GM12892 (cell line): Measurements from ENCODE around the gene CLK1.

ENCODE experiments used
- DNase-seq: peaks from one replicate; pipeline ENCODE4 v3.0.0; 2011; ENCODE audit not compliant: insufficient read length
- FAIRE-seq: peaks from 2 replicates; lab custom pipeline; 2011; peaks lifted over from hg19 to GRCh38; lab: Jason Lieb, UNC
- POLR2A ChIP-seq: IDR thresholded peaks from 2 replicates; pipeline ENCODE4 v1.6.1; 2011; ENCODE audit warnings: low read depth, low read length, control low read depth
- POLR2AphosphoS5 ChIP-seq: IDR thresholded peaks from 2 replicates; pipeline ENCODE4 v1.6.1; 2011; ENCODE audit warnings: low read depth, low read length, control low read depth
- TAF1 ChIP-seq: IDR thresholded peaks from 2 replicates; pipeline ENCODE4 v1.6.1; 2011; ENCODE audit warnings: low read depth, mild to moderate bottlenecking, control low read depth, low read length, borderline replicate concordance

The CLK1 gene

GRCh38 chr2:200814917-200815316 lies 49.5 kb downstream of the CLK1 start:
- FAIRE-seq (no peak), DNase-seq (no peak)
- TF ChIP-seq POLR2AphosphoS5 (no peak), POLR2A (no peak), TAF1 (no peak)

- DNase-seq (no peak), FAIRE-seq (peak; percentile 50)
- no peak for TF ChIP-seq POLR2AphosphoS5
- TF ChIP-seq TAF1, result no peak
- TF ChIP-seq POLR2A, result no peak; the same call in 1 of the 2 replicates
These were observed 50.1 kb downstream of the CLK1 start for GRCh38 chr2:200814276-200814815.

- peak; percentile 39 for DNase-seq
- peak; percentile 68 for FAIRE-seq
- TF ChIP-seq POLR2AphosphoS5, result no peak; the same call in 1 of the 2 replicates
- TF ChIP-seq TAF1, result no peak
- TF ChIP-seq POLR2A, result no peak
These were observed 52.1 kb downstream of the CLK1 start for GRCh38 chr2:200812122-200813022.

GRCh38 chr2:200811333-200812121 lies 52.9 kb downstream of the CLK1 start, which contains the start of gene BZW1:
TSS of gene BZW1 (plus strand) at chr2:200811910. CDS start at chr2:200813218, 1,308 bp downstream.
- TF ChIP-seq POLR2AphosphoS5, result peak; percentile 97
- TF ChIP-seq TAF1, result peak; percentile 90
- TF ChIP-seq POLR2A, result peak; percentile 99
- peak; percentile 85 for DNase-seq
- FAIRE-seq, result peak; percentile 97

GRCh38 chr2:200810998-200811332 lies 53.5 kb downstream of the CLK1 start:
- TF ChIP-seq TAF1, result no peak
- TF ChIP-seq POLR2A, result no peak
- TF ChIP-seq POLR2AphosphoS5, result no peak
- FAIRE-seq (no peak), DNase-seq (no peak)

GRCh38 chr2:200810252-200810997 lies 54.0 kb downstream of the CLK1 start:
- TF ChIP-seq POLR2A (no peak), POLR2AphosphoS5 (no peak), TAF1 (no peak)
- FAIRE-seq (no peak), DNase-seq (no peak)

GRCh38 chr2:200809506-200810251 lies 54.8 kb downstream of the CLK1 start:
- DNase-seq (no peak), FAIRE-seq (no peak)
- TF ChIP-seq TAF1 (no peak), POLR2AphosphoS5 (no peak), POLR2A (no peak)
